Peyer's patch (tissue), 4 donors: ENCODE results near the gene TRAFD1. TPM values are rescaled to one million over a fixed set of nuclear protein-coding genes. Genes with fewer than 3 reads are reported as not detected.

Experiments used
- DNase-seq, 3 donors: peaks; one replicate each; pipeline ENCODE4 v3.0.0-alpha.2; 2017 to 2019
- H3K27ac ChIP-seq, 4 donors: fragments of 200-600 bp; sonication (generic); one replicate each; pipeline ENCODE4 v1.5.1; 2016 to 2019
- H3K27me3 ChIP-seq, 2 donors: fragments of 200-600 bp; sonication (generic); one replicate each; pipeline ENCODE4 v1.5.1; 2019
- H3K36me3 ChIP-seq, 3 donors: fragments of 200-600 bp; sonication (generic); one replicate each; pipeline ENCODE4 v1.5.1; 2016 to 2019
- H3K4me1 ChIP-seq, 4 donors: fragments of 200-600 bp; sonication (generic); one replicate each; pipeline ENCODE4 v1.5.1; 2016 to 2019
- H3K4me3 ChIP-seq, 4 donors: fragments of 200-600 bp; sonication (generic); 1 replicate in 3 of 4; 2 replicates in 1 of 4; pipeline ENCODE4 v1.5.1; 2016 to 2019; ENCODE audit warnings: mild to moderate bottlenecking in 1 of 4
- H3K9me3 ChIP-seq, 4 donors: fragments of 200-600 bp; sonication (generic); one replicate each; pipeline ENCODE4 v1.5.1; 2016 to 2019; ENCODE audit warnings: mild to moderate bottlenecking in 1 of 4
- CTCF ChIP-seq, 6 experiments: fragments of 450-650 bp in 4 of 6; fragments of 200-600 bp in 2 of 6; sonication (generic) in 1 of 6; IDR thresholded peaks; one replicate each; pipeline ENCODE4 v1.5.1; 2017 to 2019; ENCODE audit warnings: antibody characterized with exemption in 6 of 6, mild to moderate bottlenecking in 3 of 6, moderate library complexity in 1 of 6
- POLR2A ChIP-seq, 2 donors: fragments of 450-650 bp; IDR thresholded peaks; one replicate each; pipeline ENCODE4 v1.5.1; 2017; ENCODE audit warnings: antibody characterized with exemption in 2 of 2, mild to moderate bottlenecking in 2 of 2, moderate library complexity in 2 of 2
- total RNA-seq, 4 donors: library from RNA; depleted of rRNA; stranded (reverse); fragments of >200 nt; gene quantifications; one replicate each; pipeline ENCODE4 v1.1.0, GENCODE V29; 2016

TRAFD1 gene
- total RNA-seq, 4 donors from 2014 or later: 19.4 to 95.7 (median 30.5) TPM

- TF ChIP-seq POLR2A (IDR thresholded peaks at IDR 0.05) (no peak), CTCF (IDR thresholded peaks at IDR 0.05) (no peak)
- H3K36me3 ChIP-seq: peaks cover 0 to 70% (median 0%) of the 10 kb centered on the region in 3 donors
- H3K27ac ChIP-seq: no peak overlapping the region
- no peaks in the 10 kb centered on the region for H3K27me3 ChIP-seq
- no peak for DNase-seq
- no peak overlapping the region for H3K4me3 ChIP-seq
- no peaks in the 10 kb centered on the region for H3K9me3 ChIP-seq
- no peaks in the 10 kb centered on the region for H3K4me1 ChIP-seq
Observed at GRCh38 chr12:112184056-112184887, 58.9 kb downstream of the TRAFD1 start.

- no peak overlapping the region for H3K27ac ChIP-seq
- no peaks in the 10 kb centered on the region for H3K27me3 ChIP-seq
- H3K4me1 ChIP-seq: no peaks in the 10 kb centered on the region
- TF ChIP-seq CTCF (IDR thresholded peaks at IDR 0.05) (no peak), POLR2A (IDR thresholded peaks at IDR 0.05) (no peak)
- no peak overlapping the region for H3K4me3 ChIP-seq
- peaks cover 0 to 69% (median 0%) of the 10 kb centered on the region in 3 donors for H3K36me3 ChIP-seq
- no peaks in the 10 kb centered on the region for H3K9me3 ChIP-seq
- no peak for DNase-seq
Observed at GRCh38 chr12:112185093-112185923, 59.9 kb downstream of the TRAFD1 start.

GRCh38 chr12:112188130-112188830 is 62.9 kb downstream of the TRAFD1 start:
- H3K36me3 ChIP-seq: peaks cover 0 to 77% (median 0%) of the 10 kb centered on the region in 3 donors
- no peak for TF ChIP-seq POLR2A (IDR thresholded peaks at IDR 0.05)
- TF ChIP-seq CTCF (IDR thresholded peaks at IDR 0.05): no peak

GRCh38 chr12:112190231-112191025 is 65.1 kb downstream of the TRAFD1 start:
- Histone ChIP-seq H3K4me1 (no peaks in the 10 kb centered on the region), H3K27me3 (no peaks in the 10 kb centered on the region), H3K4me3 (no peak overlapping the region), H3K9me3 (no peaks in the 10 kb centered on the region), H3K36me3 (peaks cover 0 to 77% (median 0%) of the 10 kb centered on the region in 3 donors), H3K27ac (no peak overlapping the region)
- TF ChIP-seq CTCF (IDR thresholded peaks at IDR 0.05): peak in 1 of 6 experiments; percentile 7
- TF ChIP-seq POLR2A (IDR thresholded peaks at IDR 0.05): no peak
- peak in 2 of 3 donors; percentile 58 to 77 for DNase-seq

More at GRCh38 chr12:112188130-112188830, 62.9 kb downstream of the TRAFD1 start:
- H3K27me3 ChIP-seq: no peaks in the 10 kb centered on the region
- DNase-seq: no peak
- H3K4me1 ChIP-seq: no peaks in the 10 kb centered on the region
- no peak overlapping the region for H3K27ac ChIP-seq
- H3K9me3 ChIP-seq: no peaks in the 10 kb centered on the region
- H3K4me3 ChIP-seq: no peak overlapping the region

- peaks cover 0 to 80% (median 0%) of the 10 kb centered on the region in 3 donors for H3K36me3 ChIP-seq
Observed at GRCh38 chr12:112191201-112191600, 65.8 kb downstream of the TRAFD1 start.

More at GRCh38 chr12:112191201-112191600, 65.8 kb downstream of the TRAFD1 start:
- no peak for DNase-seq
- no peak overlapping the region for H3K4me3 ChIP-seq
- no peaks in the 10 kb centered on the region for H3K4me1 ChIP-seq
- H3K27ac ChIP-seq: no peak overlapping the region
- no peaks in the 10 kb centered on the region for H3K9me3 ChIP-seq
- no peaks in the 10 kb centered on the region for H3K27me3 ChIP-seq
- TF ChIP-seq POLR2A (IDR thresholded peaks at IDR 0.05) (no peak), CTCF (IDR thresholded peaks at IDR 0.05) (no peak)
